HG02678 (cell line): ENCODE results near the gene GYG2.
"Not testable (repeated sequence)": the region's sequence is repeated elsewhere in the genome, so short reads cannot be mapped to it uniquely, and the experiment has no call there.

Source experiments
- ATAC-seq: cut with Tn5 transposase; IDR thresholded peaks from one replicate; pipeline ENCODE4 v1.9.1; 2021; ENCODE audit warnings: mild to moderate bottlenecking, moderate library complexity; ENCODE audit not compliant: unreplicated experiment

GYG2 gene

GRCh38 chrX:2867206-2867605 is 38.5 kb downstream of the GYG2 start:
- ATAC-seq, result no peak

DNA sequence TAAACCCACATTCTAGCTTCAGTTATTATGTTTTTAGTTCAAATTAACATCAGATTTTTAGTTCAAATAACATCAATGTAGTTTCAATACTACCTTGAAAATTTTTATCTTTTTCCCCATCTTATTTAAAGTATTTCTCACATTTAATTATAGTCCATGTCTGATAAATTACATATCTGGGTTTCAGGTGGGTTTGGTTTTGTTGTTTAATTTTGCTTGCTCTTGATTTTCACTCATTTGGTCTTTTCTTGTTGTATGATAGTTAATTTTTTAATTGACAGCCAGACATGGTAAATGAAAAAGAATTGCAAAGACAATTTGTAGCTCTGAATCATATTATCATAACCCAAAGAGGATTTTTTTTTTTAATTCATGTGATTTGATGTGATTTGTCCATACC is 41.9 kb downstream of the GYG2 start:
- no peak for ATAC-seq

DNA sequence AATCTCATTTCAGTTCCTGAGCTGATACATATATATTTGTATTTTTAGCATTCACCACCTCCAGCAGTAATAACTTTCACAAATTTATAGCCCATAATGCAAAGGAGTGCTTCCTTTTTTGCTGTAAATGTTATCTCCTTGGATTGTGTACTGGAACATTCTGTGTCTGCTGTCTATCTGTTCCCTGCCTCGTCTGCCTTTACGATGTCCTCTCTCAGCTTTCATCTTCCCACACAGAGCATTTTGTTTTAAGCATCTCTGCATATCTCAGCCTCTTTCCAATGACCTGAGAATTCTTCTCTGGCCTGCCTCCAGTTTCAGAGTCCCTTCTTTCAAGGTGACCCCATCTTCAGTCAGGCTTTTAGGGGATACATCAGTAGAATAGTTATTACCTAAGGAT is 43.1 kb downstream of the GYG2 start:
- no peak for ATAC-seq

- ATAC-seq, result no peak
Measured at GRCh38 chrX:2872671-2873277, 44.0 kb downstream of the GYG2 start.

GRCh38 chrX:2874222-2875135 is 45.7 kb downstream of the GYG2 start:
- no peak for ATAC-seq

DNA sequence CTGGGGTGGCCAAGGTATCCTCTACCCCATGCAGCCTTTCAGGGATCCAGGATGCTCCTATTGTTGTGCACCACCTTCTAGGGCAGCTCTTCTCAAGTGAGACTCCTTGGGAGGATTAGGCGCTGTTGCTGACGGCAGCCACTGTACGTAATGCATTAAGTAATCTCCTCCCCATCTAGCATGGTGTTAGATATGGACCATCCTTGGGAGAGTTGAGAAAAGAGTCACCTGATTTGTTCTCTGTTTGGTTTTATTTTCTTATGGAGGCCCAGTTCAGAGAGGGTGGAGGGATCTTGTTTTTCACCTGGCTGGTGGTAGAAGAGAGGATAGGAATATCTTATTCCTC is 46.4 kb downstream of the GYG2 start:
- no peak for ATAC-seq

- no peak for ATAC-seq
Measured at GRCh38 chrX:2875798-2876399, 47.2 kb downstream of the GYG2 start.

GRCh38 chrX:2878563-2878962 is 49.8 kb downstream of the GYG2 start:
- ATAC-seq, result no peak

DNA sequence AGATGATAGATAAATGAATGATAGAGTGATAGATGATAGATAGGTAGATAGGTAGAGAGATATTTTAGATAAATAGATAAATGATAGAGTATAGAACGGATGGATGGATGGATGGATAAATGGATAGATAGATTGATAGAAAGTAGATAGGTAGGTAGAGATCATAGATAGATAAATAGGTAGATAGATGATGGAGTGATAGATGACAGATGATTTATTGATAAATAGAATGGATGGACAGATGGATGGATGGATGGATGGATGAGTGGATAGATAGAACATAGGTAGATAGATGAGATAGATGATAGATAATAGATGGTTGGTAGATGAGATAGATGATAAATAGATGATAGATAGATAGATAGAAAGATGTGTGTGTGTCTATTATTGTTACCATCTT is 50.9 kb downstream of the GYG2 start:
- no peak for ATAC-seq

- no peak for ATAC-seq
Measured at GRCh38 chrX:2883770-2884169, 55.0 kb downstream of the GYG2 start.

GRCh38 chrX:2888309-2888708 is 59.6 kb downstream of the GYG2 start:
- ATAC-seq, result no peak

GRCh38 chrX:2889045-2889605 is 60.4 kb downstream of the GYG2 start:
- no peak for ATAC-seq

DNA sequence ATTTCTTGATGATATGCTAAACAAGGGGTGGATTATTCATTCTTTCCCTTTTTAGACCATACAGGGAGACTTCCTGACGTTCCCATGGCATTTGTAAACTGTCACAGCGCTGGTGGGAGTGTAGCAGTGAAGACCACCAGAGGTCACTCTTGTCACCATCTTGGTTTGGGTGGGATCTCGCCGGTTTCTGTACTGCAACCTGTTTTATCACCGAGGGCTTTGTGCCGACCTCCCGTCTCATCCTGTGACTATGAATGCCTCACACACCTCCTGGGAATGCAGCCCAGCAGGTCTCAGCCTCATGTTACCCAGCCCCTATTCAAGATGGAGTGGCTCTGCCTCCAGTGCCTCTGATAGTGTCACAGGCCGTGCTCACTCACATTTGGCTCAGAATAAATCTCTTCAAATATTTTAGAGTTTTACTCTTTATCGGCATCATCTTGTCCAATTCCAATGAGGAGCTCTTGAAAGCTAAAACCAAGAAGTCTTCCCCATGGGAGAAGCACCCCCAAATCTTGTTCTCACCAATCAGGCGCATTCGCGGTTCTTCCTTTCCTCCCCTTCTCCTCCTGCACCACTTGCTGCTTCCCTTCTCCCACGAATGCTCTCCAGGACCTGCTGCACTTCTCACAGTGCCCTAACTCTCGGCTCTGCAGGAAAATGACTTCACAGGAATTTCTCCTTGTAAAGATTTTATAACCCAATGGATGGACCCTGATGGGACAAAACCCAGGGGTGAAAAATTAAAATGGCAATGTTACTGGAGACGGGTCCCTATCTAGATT is 61.2 kb downstream of the GYG2 start:
- ATAC-seq, result not testable (repeated sequence)

GRCh38 chrX:2890536-2891460 is 62.1 kb downstream of the GYG2 start:
- ATAC-seq, result not testable (repeated sequence)

DNA sequence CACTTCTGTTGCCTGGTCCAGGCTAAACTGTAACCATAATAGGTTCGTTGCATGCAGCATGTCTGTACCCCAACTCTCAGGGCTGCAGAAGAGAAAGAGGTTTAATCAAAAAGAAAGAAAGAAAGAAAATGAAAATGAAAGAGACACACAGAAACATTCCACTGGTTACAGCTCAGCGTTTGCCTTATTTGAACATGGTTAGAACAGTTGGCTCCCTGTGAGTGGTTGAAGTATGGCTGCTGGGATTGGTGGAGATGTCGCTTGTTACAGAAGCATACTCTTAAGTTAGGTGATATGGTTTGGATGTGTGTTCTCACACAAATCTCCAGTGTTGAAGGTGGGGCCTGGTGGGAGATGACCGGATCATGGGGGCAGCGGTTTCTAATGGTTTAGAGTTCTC is 64.1 kb downstream of the GYG2 start:
- ATAC-seq, result no peak

DNA sequence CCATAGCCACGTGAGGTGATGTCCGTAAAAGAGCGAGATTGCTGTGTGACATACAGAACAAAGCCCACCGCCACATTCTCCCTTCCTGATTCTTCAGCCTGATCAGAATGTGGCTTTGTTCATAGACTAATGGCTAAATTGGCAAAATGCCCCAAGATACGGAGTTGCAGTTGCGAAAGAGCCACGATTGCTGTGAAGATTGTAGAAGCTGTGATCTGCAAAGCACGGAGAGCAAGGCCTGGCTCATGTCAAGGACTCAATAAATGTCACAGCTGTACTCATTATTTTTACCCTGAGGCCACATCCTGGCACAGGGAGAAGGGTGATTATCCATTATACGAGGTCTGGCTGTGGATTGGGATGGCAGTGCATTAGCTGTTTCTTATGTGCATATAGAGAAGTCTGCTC is 66.2 kb downstream of the GYG2 start:
- ATAC-seq, result no peak

GRCh38 chrX:2897311-2897689 is 68.6 kb downstream of the GYG2 start:
- ATAC-seq, result no peak

GRCh38 chrX:2897690-2898623 is 69.2 kb downstream of the GYG2 start:
- ATAC-seq, result not testable (repeated sequence)
